Measurements from ENCODE around the gene BCL7B. TPM values are rescaled to one million over a fixed set of nuclear protein-coding genes. Genes with fewer than 3 reads are reported as not detected.

Gene BCL7B
- total RNA-seq, 1 experiment from 2014 or later: 50.4 TPM

- Histone ChIP-seq H3K4me2 (ENCODE audit: low read length) (peak overlapping the region; percentile 87), H3K79me2 (ENCODE audit: insufficient read depth, low read length) (peaks cover 65% of the 10 kb centered on the region), H3K9me2 (ENCODE audit: insufficient read depth) (no peaks in the 10 kb centered on the region), H3K9ac (ENCODE audit: low read length) (peak overlapping the region; percentile 97), H3K27me3 (ENCODE audit: insufficient read depth, low read length) (no peaks in the 10 kb centered on the region), H3K4me3 (replicated peaks in 1 of 2; ENCODE audit: low read depth in 1 of 2, low read length in 2 of 2) (peak overlapping the region; percentile 86 to 87), H2AFZ (ENCODE audit: low read depth, low read length, poor library complexity, severe bottlenecking) (no peak overlapping the region), H3K27ac (ENCODE audit: low read depth, low read length) (peak overlapping the region; percentile 96; the same call in 1 of the 2 replicates), H3K9me3 (ENCODE audit: control insufficient read depth in 1 of 2, insufficient read depth in 1 of 2, low read depth in 1 of 2, low read length in 2 of 2) (no peaks in the 10 kb centered on the region), H4K20me1 (ENCODE audit: insufficient read depth) (peaks cover 20% of the 10 kb centered on the region; the same call in 1 of the 2 replicates), H3K4me1 (ENCODE audit: control insufficient read depth in 1 of 2, insufficient read depth in 2 of 2, low read length in 2 of 2) (peaks cover 15 to 23% of the 10 kb centered on the region in 2 experiments; a peak in 3 of 4 replicates), H3K36me3 (ENCODE audit: control insufficient read depth in 1 of 2, insufficient read depth in 2 of 2, low read length in 2 of 2) (peaks cover 14 to 25% of the 10 kb centered on the region in 2 experiments)
- TF ChIP-seq ELF1 (IDR thresholded peaks at IDR 0.05; ENCODE audit: borderline replicate concordance, low read depth): no peak
- no peak for TF ChIP-seq SRF (IDR thresholded peaks at IDR 0.05; ENCODE audit: low read depth)
- no peak for TF ChIP-seq YY1 (IDR thresholded peaks at IDR 0.05; ENCODE audit: extremely low read depth, insufficient replicate concordance, low read depth, low read length)
- no peak for TF ChIP-seq RAD21 (IDR thresholded peaks at IDR 0.05; ENCODE audit: low read depth)
- TF ChIP-seq POLR2A (IDR thresholded peaks at IDR 0.05; ENCODE audit: borderline replicate concordance, extremely low read depth, insufficient read depth, insufficient read length): no peak
- no peak for TF ChIP-seq JUND (IDR thresholded peaks at IDR 0.05)
- TF ChIP-seq EGR1 (IDR thresholded peaks at IDR 0.05; ENCODE audit: low read depth): no peak
- no peak for TF ChIP-seq EZH2phosphoT487 (IDR thresholded peaks at IDR 0.05; ENCODE audit: borderline replicate concordance)
- TF ChIP-seq FOSL1 (IDR thresholded peaks at IDR 0.05; ENCODE audit: low read depth): no peak
- TF ChIP-seq ATF3 (IDR thresholded peaks at IDR 0.05): no peak
- no peak for TF ChIP-seq MAX (IDR thresholded peaks at IDR 0.05)
- no peak for TF ChIP-seq SP1 (IDR thresholded peaks at IDR 0.05; ENCODE audit: low read depth)
- no peak for TF ChIP-seq SIN3A (IDR thresholded peaks at IDR 0.05; ENCODE audit: low read depth)
- TF ChIP-seq ZBTB33 (IDR thresholded peaks at IDR 0.05; ENCODE audit: extremely low read depth, insufficient replicate concordance, low read length): no peak
- no peak for TF ChIP-seq CEBPB (IDR thresholded peaks at IDR 0.05; ENCODE audit: low read depth)
- no peak for TF ChIP-seq CTCF (IDR thresholded peaks at IDR 0.05 in 2 of 3, conservative IDR thresholded peaks at IDR 0.05 in 1 of 3; ENCODE audit: borderline replicate concordance in 1 of 3, insufficient read depth in 1 of 3, low read depth in 2 of 3, low read length in 2 of 3)
- no peak for TF ChIP-seq EZH2 (IDR thresholded peaks at IDR 0.05)
- no peak for TF ChIP-seq ZNF274 (IDR thresholded peaks at IDR 0.05; ENCODE audit: low read depth, low read length)
- CTCF ChIA-PET: no interaction called here
- ATAC-seq (no peak), DNase-seq (ENCODE audit: low read depth, low spot score) (no peak)
- POLR2A ChIA-PET: no interaction called here
- RAD21 ChIA-PET (ENCODE audit: low non-redundant PET in 1 of 2, low total read pairs in 2 of 2, uncharacterized antibody in 2 of 2, unreplicated experiment in 2 of 2): no interaction called here
- intact Hi-C loops (cut with micrococcal nuclease): loop anchor here (5.0 kb wide), 1 partner anchor 207 kb away; no protein-coding TSS in a partner anchor
- BruUV-seq (replicated peaks): no TSS peak
Observed at GRCh38 chr7:73519867-73520672, 37.4 kb downstream of the BCL7B start.
